ENCODE results near the gene VPS11. TPM values are rescaled to one million over a fixed set of nuclear protein-coding genes. Genes with fewer than 3 reads are reported as not detected.

VPS11 gene
- total and polyA plus RNA-seq, 2 experiments from 2014 or later: 22.1 to 22.3 TPM

DNA sequence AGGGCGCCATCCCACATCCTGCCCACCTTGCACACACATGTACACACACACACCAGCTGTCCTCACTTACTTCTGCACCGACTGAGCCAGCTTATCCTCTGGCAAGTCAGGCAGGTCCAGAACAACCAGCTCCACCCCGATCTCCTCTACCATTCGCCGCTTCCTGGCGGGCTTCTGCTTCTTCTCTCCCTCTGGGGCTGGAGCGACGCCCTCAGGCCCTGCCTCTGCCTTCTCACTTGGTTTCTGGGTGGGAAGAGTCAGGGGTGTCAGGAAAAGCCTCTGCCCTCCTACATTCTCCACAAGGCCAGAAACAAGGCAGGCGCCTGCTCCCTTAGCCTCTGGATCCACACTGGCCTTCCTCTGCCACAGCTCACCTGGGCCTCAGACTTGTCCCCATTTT is 19.0 kb upstream of the VPS11 start:
- TF ChIP-seq, protein P1, sequence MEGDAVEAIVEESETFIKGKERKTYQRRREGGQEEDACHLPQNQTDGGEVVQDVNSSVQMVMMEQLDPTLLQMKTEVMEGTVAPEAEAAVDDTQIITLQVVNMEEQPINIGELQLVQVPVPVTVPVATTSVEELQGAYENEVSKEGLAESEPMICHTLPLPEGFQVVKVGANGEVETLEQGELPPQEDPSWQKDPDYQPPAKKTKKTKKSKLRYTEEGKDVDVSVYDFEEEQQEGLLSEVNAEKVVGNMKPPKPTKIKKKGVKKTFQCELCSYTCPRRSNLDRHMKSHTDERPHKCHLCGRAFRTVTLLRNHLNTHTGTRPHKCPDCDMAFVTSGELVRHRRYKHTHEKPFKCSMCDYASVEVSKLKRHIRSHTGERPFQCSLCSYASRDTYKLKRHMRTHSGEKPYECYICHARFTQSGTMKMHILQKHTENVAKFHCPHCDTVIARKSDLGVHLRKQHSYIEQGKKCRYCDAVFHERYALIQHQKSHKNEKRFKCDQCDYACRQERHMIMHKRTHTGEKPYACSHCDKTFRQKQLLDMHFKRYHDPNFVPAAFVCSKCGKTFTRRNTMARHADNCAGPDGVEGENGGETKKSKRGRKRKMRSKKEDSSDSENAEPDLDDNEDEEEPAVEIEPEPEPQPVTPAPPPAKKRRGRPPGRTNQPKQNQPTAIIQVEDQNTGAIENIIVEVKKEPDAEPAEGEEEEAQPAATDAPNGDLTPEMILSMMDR (IDR thresholded peaks at IDR 0.05; ENCODE audit: low read depth, low read length): no peak
- H3K36me3 ChIP-seq: peaks cover 64% of the 10 kb centered on the region

DNA sequence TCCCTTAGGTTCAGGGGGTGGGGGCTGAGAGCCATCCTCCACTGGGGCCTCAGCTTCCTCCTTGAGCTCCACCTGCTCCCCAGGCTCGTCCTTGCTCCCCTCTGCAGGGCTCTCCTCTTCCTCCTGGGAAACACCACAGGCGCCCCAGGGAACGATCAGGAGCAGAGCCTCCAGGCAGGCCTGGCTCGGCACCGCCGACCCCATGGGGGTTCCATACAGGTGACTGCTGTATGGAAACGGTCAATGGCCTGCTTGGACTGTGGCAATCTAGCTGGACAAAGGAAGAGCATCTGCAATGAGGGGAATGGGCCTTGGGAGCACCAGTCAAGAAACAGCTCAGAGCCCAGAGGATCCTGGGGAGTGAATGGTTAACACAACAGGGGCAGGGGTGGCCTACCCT is 18.5 kb upstream of the VPS11 start:
- Histone ChIP-seq H3K4me1 (ENCODE audit: low read depth) (no peaks in the 10 kb centered on the region), H3K36me3 (peaks cover 69% of the 10 kb centered on the region), H3K4me3 (no peak overlapping the region), H3K27ac (no peak overlapping the region), H3K27me3 (no peaks in the 10 kb centered on the region), H3K9me3 (ENCODE audit: low read depth) (no peaks in the 10 kb centered on the region)
- TF ChIP-seq, protein P1 (IDR thresholded peaks at IDR 0.05; ENCODE audit: low read depth, low read length): no peak
- no peak for DNase-seq (ENCODE audit: low read depth in 1 of 2, low spot score in 1 of 2)

More for the DNA sequence above, 19.0 kb upstream of the VPS11 start:
- Histone ChIP-seq H3K4me3 (no peak overlapping the region), H3K27ac (no peak overlapping the region), H3K9me3 (ENCODE audit: low read depth) (no peaks in the 10 kb centered on the region), H3K4me1 (ENCODE audit: low read depth) (no peaks in the 10 kb centered on the region), H3K27me3 (no peaks in the 10 kb centered on the region)
- DNase-seq (ENCODE audit: low read depth in 1 of 2, low spot score in 1 of 2): no peak

DNA sequence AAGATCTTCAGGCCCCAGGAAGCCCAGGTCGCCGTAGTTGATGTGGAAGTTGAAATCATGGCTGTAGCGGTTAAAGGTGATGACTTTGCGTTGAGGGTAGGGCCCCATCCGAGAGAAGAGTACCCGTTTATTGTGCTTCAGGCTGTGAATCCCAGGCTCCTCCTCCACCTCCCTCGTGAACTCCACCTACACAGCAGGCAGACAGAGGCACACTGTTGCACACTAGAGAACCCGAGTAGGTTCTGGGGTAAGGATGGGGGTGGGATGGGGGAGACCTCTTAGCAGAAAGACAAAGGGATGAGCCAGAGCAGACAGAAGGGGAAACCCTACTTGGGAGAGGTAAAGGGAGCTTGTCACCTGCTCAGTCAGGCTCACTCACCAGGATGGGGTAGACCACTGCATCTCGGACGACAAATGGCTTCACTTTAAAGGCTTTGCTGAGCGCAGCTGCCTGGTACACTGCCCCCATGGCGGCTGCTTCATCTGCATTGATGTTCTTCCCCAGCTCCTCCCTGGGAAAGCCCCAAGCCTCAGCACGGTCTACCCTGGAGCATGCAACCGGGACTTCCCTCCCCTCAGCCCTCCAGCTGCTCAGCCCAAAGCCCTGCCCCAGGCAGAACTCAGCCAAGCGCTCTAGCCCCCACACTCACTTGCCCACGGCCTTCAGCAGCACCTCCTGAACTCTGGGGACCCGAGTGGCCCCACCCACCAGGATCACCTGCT is 16.0 kb upstream of the VPS11 start:
- TF ChIP-seq, protein P1 (IDR thresholded peaks at IDR 0.05; ENCODE audit: low read depth, low read length): no peak
- Histone ChIP-seq H3K36me3 (peaks cover 70% of the 10 kb centered on the region), H3K4me3 (no peak overlapping the region), H3K27ac (no peak overlapping the region), H3K4me1 (ENCODE audit: low read depth) (peaks cover 5% of the 10 kb centered on the region), H3K27me3 (no peaks in the 10 kb centered on the region), H3K9me3 (ENCODE audit: low read depth) (no peaks in the 10 kb centered on the region)
- DNase-seq (ENCODE audit: low read depth in 1 of 2, low spot score in 1 of 2): no peak

DNA sequence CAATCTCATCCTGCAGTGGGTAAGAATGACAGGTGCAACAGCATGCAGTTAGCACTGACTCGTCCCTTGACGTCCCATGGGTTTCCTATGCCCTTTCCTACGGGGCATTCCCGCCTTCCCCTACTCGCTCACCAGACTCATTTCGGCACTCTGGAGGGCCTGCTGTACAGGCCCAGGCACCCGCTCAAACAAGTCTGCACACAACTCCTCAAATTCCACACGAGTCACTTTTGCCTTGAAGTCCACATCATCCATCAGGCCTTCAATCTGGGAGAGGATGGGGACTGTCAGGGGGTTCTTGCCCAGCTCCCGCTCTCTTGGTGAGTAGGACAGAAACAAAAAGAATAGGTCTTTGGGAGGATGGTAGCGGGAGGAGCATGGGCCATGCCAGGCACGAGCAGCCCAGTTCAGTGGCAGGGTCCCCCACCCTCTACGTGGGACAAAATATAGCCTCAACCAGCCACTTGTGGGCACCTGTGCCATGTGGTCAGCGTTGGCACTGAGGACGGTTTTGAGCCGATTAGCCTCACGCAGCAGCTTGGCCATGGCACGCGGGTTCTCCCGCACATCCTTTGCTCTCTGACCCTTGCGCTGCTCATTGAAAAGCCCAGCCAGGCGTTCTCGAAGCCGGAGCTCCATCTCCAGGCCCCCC is 15.3 kb upstream of the VPS11 start:
- Histone ChIP-seq H3K4me1 (ENCODE audit: low read depth) (peaks cover 5% of the 10 kb centered on the region), H3K4me3 (no peak overlapping the region), H3K27ac (no peak overlapping the region), H3K36me3 (peaks cover 63% of the 10 kb centered on the region), H3K9me3 (ENCODE audit: low read depth) (no peaks in the 10 kb centered on the region), H3K27me3 (no peaks in the 10 kb centered on the region)
- TF ChIP-seq, protein P1 (IDR thresholded peaks at IDR 0.05; ENCODE audit: low read depth, low read length): no peak
- DNase-seq (ENCODE audit: low read depth in 1 of 2, low spot score in 1 of 2): no peak

DNA sequence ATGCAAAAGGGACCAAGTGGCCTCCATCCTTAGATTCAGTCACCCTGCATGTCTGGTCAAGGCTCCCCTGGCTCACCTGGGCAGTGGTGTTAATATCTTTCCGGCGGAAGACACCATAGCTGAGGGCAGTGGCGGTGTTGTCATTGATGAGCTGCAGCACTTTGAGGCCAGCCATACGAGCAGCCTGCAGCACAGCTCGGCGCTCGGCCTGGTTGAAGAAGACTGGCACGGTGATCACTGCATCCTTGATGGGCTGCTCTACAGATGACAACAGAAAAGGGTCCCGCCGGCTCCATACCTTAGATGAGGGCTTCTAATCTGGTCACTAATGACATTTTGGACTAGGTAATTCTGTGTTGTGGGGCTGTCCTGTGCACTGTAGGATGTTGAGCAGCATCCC is 13.2 kb upstream of the VPS11 start:
- Histone ChIP-seq H3K27ac (no peak overlapping the region), H3K4me1 (ENCODE audit: low read depth) (peaks cover 5% of the 10 kb centered on the region), H3K4me3 (no peak overlapping the region), H3K9me3 (ENCODE audit: low read depth) (no peaks in the 10 kb centered on the region), H3K27me3 (no peaks in the 10 kb centered on the region), H3K36me3 (peaks cover 49% of the 10 kb centered on the region)
- TF ChIP-seq, protein P1 (IDR thresholded peaks at IDR 0.05; ENCODE audit: low read depth, low read length): no peak
- no peak for DNase-seq (ENCODE audit: low read depth in 1 of 2, low spot score in 1 of 2)
